Thyroid gland (tissue), 4 donors: Measurements from ENCODE around the gene DROSHA. TPM values are rescaled to one million over a fixed set of nuclear protein-coding genes. Genes with fewer than 3 reads are reported as not detected.

ENCODE experiments used
- DNase-seq, 2 donors: peaks; one replicate each; pipeline ENCODE4 v3.0.0-alpha.2; 2019
- H3K27ac ChIP-seq, 3 donors: fragments of 200-600 bp; sonication (generic); 1 replicate in 2 of 3; 2 replicates in 1 of 3; pipeline ENCODE4 v1.5.1; 2016 to 2019; ENCODE audit warnings: mild to moderate bottlenecking in 1 of 3, moderate library complexity in 1 of 3
- H3K27me3 ChIP-seq: fragments of 200-600 bp; sonication (generic); one replicate; pipeline ENCODE4 v1.5.1; 2019
- H3K36me3 ChIP-seq, 2 donors: fragments of 200-600 bp; sonication (generic); one replicate each; pipeline ENCODE4 v1.5.1; 2016 to 2019
- H3K4me1 ChIP-seq, 2 donors: fragments of 200-600 bp; sonication (generic); one replicate each; pipeline ENCODE4 v1.5.1; 2017 to 2019
- H3K4me3 ChIP-seq, 3 donors: fragments of 200-600 bp; sonication (generic); replicated peaks in 1 of 3; 1 replicate in 2 of 3; 2 replicates in 1 of 3; pipeline ENCODE4 v1.5.1; 2016; ENCODE audit warnings: mild to moderate bottlenecking in 1 of 3
- H3K9me3 ChIP-seq: fragments of 200-600 bp; sonication (generic); one replicate; pipeline ENCODE4 v1.5.1; 2017
- POLR2A ChIP-seq, 2 donors: fragments of 450-650 bp; IDR thresholded peaks; one replicate each; pipeline ENCODE4 v1.6.1; 2017; ENCODE audit warnings: antibody characterized with exemption in 2 of 2, mild to moderate bottlenecking in 2 of 2, moderate library complexity in 1 of 2
- WGBS, 2 donors: methylation state at CpG; one replicate each; pipeline ENCODE4 v1.1.5; 2017; 5-methylcytosine and 5-hydroxymethylcytosine counted together
- intact Hi-C: fragments of 100-400 bp; cut with DNase I; formaldehyde crosslinking; loops from one replicate; pipeline ENCODE4 v1.15.1; 2023
- total RNA-seq, 4 donors: library from RNA; depleted of rRNA; stranded (reverse); fragments of >200 nt; gene quantifications; one replicate each; pipeline ENCODE4 v1.2.3, GENCODE V29; 2016
- TF ChIP-seq, protein P1 (sequence below), 6 experiments: fragments of 200-600 bp in 3 of 6; fragments of 450-650 bp in 3 of 6; sonication (generic) in 3 of 6; IDR thresholded peaks; one replicate each; pipeline ENCODE4 v1.5.1; 2016 to 2019; ENCODE audit warnings: antibody characterized with exemption in 6 of 6, mild to moderate bottlenecking in 2 of 6, inconsistent platforms in 1 of 6, moderate library complexity in 1 of 6

Gene DROSHA
- total RNA-seq, 4 donors from 2014 or later, result 45.6 to 52.3 (median 46.2) TPM

DNA sequence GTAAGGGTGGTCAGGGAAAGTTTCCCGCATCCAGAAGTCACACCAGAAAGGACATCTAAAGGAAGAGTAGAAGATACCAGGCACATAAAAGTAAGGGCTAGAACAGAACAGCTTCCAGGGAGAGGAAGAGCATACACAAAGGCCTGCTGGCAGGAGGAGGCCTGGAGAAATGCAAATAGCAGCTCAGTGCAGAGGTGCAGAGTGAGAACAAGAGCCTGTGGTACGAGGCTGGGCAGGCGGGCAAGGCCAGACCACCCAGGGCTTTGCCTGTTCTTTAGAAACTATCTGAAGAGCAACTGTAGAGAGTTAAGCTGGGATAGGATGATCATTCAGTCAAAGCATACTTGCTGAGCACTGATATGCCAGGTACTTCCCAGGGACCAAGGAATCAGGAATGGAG, 115.3 kb downstream of the DROSHA start:
- Histone ChIP-seq H3K36me3 (peaks cover 19 to 21% of the 10 kb centered on the region in 2 donors), H3K4me1 (no peaks in the 10 kb centered on the region), H3K27me3 (no peaks in the 10 kb centered on the region), H3K9me3 (no peaks in the 10 kb centered on the region), H3K27ac (no peak overlapping the region), H3K4me3 (no peak overlapping the region)
- intact Hi-C loops, result no loop called here
- no peak for DNase-seq
- TF ChIP-seq, protein P1, sequence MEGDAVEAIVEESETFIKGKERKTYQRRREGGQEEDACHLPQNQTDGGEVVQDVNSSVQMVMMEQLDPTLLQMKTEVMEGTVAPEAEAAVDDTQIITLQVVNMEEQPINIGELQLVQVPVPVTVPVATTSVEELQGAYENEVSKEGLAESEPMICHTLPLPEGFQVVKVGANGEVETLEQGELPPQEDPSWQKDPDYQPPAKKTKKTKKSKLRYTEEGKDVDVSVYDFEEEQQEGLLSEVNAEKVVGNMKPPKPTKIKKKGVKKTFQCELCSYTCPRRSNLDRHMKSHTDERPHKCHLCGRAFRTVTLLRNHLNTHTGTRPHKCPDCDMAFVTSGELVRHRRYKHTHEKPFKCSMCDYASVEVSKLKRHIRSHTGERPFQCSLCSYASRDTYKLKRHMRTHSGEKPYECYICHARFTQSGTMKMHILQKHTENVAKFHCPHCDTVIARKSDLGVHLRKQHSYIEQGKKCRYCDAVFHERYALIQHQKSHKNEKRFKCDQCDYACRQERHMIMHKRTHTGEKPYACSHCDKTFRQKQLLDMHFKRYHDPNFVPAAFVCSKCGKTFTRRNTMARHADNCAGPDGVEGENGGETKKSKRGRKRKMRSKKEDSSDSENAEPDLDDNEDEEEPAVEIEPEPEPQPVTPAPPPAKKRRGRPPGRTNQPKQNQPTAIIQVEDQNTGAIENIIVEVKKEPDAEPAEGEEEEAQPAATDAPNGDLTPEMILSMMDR (IDR thresholded peaks at IDR 0.05), result no peak
- TF ChIP-seq POLR2A (IDR thresholded peaks at IDR 0.05), result no peak
- WGBS, 2 donors, result 91 to 94% methylated on average over 3 of the region's 3 CpGs

DNA sequence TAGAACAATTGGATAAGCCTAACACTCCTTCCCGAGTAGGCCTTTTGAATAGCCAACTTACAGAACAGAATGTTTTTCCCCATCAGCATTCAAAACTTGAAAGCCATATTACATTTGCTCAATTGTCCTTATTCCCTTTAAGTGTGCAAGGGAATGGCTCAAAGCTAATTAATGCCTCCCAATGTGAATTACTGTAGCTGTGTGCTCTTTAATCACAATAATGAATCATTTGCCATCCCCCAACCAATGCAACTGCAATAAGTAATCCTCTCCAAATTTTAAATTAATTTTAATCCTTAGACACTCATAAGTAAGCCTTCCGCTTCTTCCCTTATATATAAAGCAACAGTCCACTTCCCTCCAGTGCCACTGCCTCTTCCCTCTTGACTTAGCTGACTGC, 115.9 kb downstream of the DROSHA start:
- Histone ChIP-seq H3K4me1 (no peaks in the 10 kb centered on the region), H3K27ac (no peak overlapping the region), H3K36me3 (peaks cover 15 to 21% of the 10 kb centered on the region in 2 donors), H3K4me3 (no peak overlapping the region), H3K27me3 (no peaks in the 10 kb centered on the region), H3K9me3 (no peaks in the 10 kb centered on the region)
- TF ChIP-seq, protein P1 (IDR thresholded peaks at IDR 0.05), result no peak
- no peak for TF ChIP-seq POLR2A (IDR thresholded peaks at IDR 0.05)
- intact Hi-C loops, result no loop called here
- WGBS, 2 donors, result 97% methylated on average over 2 of the region's 2 CpGs
- DNase-seq, result no peak

DNA sequence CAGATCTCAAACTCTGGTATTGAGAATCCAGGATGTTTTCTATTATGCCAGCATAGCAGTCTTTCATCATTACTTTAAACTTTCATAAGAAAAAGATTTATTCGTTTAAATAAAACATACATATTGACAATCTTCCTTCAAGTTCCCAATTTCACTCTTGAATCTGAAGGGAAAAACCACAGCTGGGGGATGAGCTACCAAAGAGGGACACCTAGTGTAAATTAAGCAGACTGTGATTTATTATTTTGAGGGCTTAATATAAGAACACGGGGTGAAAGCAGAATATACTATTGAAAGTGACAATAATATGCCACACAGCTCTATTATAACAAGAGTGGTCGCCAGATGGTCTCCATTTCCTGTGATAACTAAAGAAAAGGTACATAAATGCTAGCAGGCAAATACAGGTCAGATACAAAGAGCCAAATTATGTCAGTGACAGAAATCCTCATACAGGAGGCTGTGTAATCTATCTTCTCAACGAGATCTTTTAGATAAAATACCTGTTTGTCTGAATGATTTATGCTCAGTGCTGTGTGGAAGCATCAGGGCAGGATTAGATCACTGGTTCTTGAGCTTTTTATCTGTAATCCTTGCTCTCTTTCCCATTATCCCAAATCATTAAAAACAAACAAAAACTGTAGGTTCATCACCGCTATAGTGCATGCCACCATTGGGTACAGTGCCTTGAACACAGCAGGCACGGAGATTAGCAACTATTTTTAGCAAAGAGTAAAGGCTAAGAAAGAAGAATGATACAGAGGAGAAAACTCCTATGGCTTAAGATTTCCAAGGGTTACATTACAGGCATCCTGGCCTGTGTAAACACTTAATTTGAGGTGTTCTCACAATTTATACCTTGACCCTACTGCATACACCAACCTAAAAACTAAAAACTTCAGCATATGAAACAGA, 116.6 kb downstream of the DROSHA start:
- peaks cover 15 to 17% of the 10 kb centered on the region in 2 donors for H3K36me3 ChIP-seq
- no peak overlapping the region for H3K27ac ChIP-seq
- no peak for DNase-seq
- intact Hi-C loops, result no loop called here
- no peaks in the 10 kb centered on the region for H3K9me3 ChIP-seq
- H3K27me3 ChIP-seq, result no peaks in the 10 kb centered on the region
- no peaks in the 10 kb centered on the region for H3K4me1 ChIP-seq
- TF ChIP-seq POLR2A (IDR thresholded peaks at IDR 0.05), result no peak
- TF ChIP-seq, protein P1 (IDR thresholded peaks at IDR 0.05), result no peak
- H3K4me3 ChIP-seq, result no peak overlapping the region
- WGBS, 2 donors, result 81 to 84% methylated on average over 6 of the region's 6 CpGs

DNA sequence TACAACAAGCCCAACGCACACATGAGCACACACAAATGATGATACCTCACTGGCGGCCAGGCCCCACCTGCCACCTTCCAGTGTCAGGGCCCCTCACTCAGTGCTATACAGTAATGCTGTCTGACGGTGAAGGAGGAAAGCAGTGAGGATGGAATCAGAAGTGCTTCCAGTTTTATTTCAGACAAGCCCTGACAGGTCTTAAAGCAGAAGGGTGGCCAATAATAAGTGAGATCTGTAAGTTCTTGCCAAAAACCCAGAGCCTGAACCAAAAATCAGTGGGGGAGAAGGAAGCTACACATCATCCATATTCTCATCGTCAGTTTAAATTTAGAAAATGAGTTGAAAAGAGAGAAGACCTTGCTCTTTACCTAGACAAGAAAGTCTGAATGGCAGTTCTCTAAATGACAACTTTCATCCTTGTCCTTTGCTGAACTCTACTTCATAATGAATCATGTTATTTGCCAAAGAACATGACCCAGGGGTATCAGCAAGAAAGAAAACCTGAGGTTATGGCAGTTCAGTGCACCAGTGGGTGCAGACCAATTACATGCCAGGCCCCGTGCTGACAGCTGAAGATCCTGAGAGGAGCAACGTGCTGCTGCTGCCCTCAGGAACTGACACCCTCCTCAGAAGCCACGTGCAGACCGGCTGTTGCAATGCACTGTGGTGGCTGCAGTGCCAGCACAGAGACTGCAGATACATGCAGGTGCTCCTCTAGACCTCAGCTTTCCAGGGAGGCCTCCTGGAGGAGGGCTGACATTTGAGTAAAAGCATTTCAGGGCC, 118.7 kb downstream of the DROSHA start:
- H3K27ac ChIP-seq, result no peak overlapping the region
- TF ChIP-seq POLR2A (IDR thresholded peaks at IDR 0.05), result no peak
- TF ChIP-seq, protein P1 (IDR thresholded peaks at IDR 0.05), result no peak
- no peaks in the 10 kb centered on the region for H3K4me1 ChIP-seq
- WGBS, 2 donors, result 85 to 87% methylated on average over 8 of the region's 8 CpGs
- no peak for DNase-seq
- intact Hi-C loops, result no loop called here
- no peaks in the 10 kb centered on the region for H3K27me3 ChIP-seq
- H3K36me3 ChIP-seq, result peaks cover 8 to 9% of the 10 kb centered on the region in 2 donors
- no peak overlapping the region for H3K4me3 ChIP-seq
- no peaks in the 10 kb centered on the region for H3K9me3 ChIP-seq
